GM23248 (cell line): Measurements from ENCODE around the gene NPIPB13. TPM values are rescaled to one million over a fixed set of nuclear protein-coding genes. Genes with fewer than 3 reads are reported as not detected.
"Not testable (repeated sequence)": the region's sequence is repeated elsewhere in the genome, so short reads cannot be mapped to it uniquely, and the experiment has no call there.

Source experiments
- DNase-seq: peaks from one replicate; pipeline ENCODE4 v3.0.0-alpha.2; 2015
- H2AFZ ChIP-seq: fragments of 200-600 bp; sonication (generic); 2 replicates; pipeline ENCODE4 v1.6.1; 2016; ENCODE audit warnings: antibody characterized with exemption
- H3F3A ChIP-seq: fragments of 200-600 bp; sonication (generic); 2 replicates; pipeline ENCODE4 v1.6.1; 2016; ENCODE audit warnings: mild to moderate bottlenecking, antibody characterized with exemption, mixed run types; ENCODE audit not compliant: insufficient read depth
- H3K27ac ChIP-seq: fragments of 200-600 bp; sonication (generic); 2 replicates; pipeline ENCODE4 v1.5.1; 2016; ENCODE audit warnings: mild to moderate bottlenecking
- H3K27me3 ChIP-seq: fragments of 200-600 bp; sonication (generic); replicated peaks from 2 replicates; pipeline ENCODE4 v1.6.1; 2016; ENCODE audit warnings: mild to moderate bottlenecking; ENCODE audit not compliant: insufficient read depth
- H3K36me3 ChIP-seq: fragments of 200-600 bp; sonication (generic); 2 replicates; pipeline ENCODE4 v1.6.1; 2016; ENCODE audit warnings: low read depth, mild to moderate bottlenecking
- H3K4me1 ChIP-seq: fragments of 200-600 bp; sonication (generic); 2 replicates; pipeline ENCODE4 v1.6.1; 2016; ENCODE audit warnings: mild to moderate bottlenecking; ENCODE audit not compliant: insufficient read depth
- H3K4me2 ChIP-seq: fragments of 200-600 bp; sonication (generic); one replicate; pipeline ENCODE4 v1.6.1; 2016; ENCODE audit warnings: mild to moderate bottlenecking; ENCODE audit not compliant: unreplicated experiment
- H3K4me3 ChIP-seq: fragments of 200-600 bp; sonication (generic); 2 replicates; pipeline ENCODE4 v1.5.1; 2016; ENCODE audit warnings: mild to moderate bottlenecking
- H3K79me2 ChIP-seq: fragments of 200-600 bp; sonication (generic); 2 replicates; pipeline ENCODE4 v1.6.1; 2016; ENCODE audit warnings: mild to moderate bottlenecking; ENCODE audit not compliant: insufficient read depth
- H3K9ac ChIP-seq: fragments of 200-600 bp; sonication (generic); 2 replicates; pipeline ENCODE4 v1.6.1; 2016; ENCODE audit warnings: mild to moderate bottlenecking
- H3K9me2 ChIP-seq: fragments of 200-600 bp; sonication (generic); 2 replicates; pipeline ENCODE4 v1.6.1; 2016; ENCODE audit warnings: mixed run types, mild to moderate bottlenecking, moderate library complexity; ENCODE audit not compliant: insufficient read depth
- H3K9me3 ChIP-seq: fragments of 200-600 bp; sonication (generic); one replicate; pipeline ENCODE4 v1.6.1; 2017; ENCODE audit warnings: low read depth
- H4K20me1 ChIP-seq: fragments of 200-600 bp; sonication (generic); 2 replicates; pipeline ENCODE4 v1.6.0; 2016; ENCODE audit not compliant: insufficient read depth
- WGBS, 2 experiments: methylation state at CpG; one replicate each; pipeline ENCODE4 v1.1.6; 2015 to 2017; ENCODE audit warnings: low lambda C conversion rate in 2 of 2, low coverage in 1 of 2; ENCODE audit errors: missing lambda C conversion rate in 2 of 2; 5-methylcytosine and 5-hydroxymethylcytosine counted together
- in situ Hi-C: fragments of 300-500 bp; cut with MboI; formaldehyde crosslinking; loops from 2 replicates; pipeline ENCODE4 v1.15.0; 2020
- polyA plus RNA-seq: library from polyadenylated mRNA; unstranded; fragments of >200 nt; fragmentation: Nextera tagmentation; extraction: Ambion mirVana; gene quantifications from 2 replicates; pipeline ENCODE4 v1.2.1, GENCODE V29; 2016
- total RNA-seq: library from RNA; depleted of rRNA; stranded (reverse); fragments of >200 nt; shearing (Covaris generic); gene quantifications from 2 replicates; pipeline ENCODE4 v1.2.3, GENCODE V29; 2014; rRNA removed

Gene NPIPB13
- 2.5 and 4.0 TPM in 2 replicates for total RNA-seq
- 2.1 and 2.7 TPM in 2 replicates for polyA plus RNA-seq

DNA sequence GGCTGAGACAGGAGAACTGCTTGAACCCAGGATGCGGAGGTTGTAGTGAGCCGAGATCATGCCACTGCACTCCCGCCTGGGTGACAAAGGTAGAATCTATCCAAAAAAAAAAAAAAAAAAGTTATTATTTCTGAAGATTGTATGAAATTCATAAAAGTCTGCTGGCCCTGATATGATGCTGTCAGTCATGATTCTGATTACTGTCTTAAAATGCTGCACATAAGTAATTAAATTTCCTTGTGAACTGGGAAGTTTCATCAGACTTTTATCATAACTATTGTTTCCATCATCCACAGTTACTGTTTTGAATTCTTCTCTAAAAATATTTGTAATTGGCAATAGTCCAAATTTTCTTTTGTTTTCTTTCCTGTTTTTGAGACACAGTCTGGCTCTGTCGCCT, at the start of gene NPIPB13:
Gene NPIPB13 (minus strand): TSS at position 101 of the 400 bp plus-strand sequence. CDS start 2,906 bp downstream, outside the sequence.
- in situ Hi-C loops = not testable (repeated sequence)

GRCh38 chr16:30282357-30282756, 34.1 kb upstream of the NPIPB13 start:
- H3F3A ChIP-seq, H3K9me2 ChIP-seq, H3K9ac ChIP-seq, DNase-seq, H2AFZ ChIP-seq, H3K4me3 ChIP-seq, in situ Hi-C loops, H3K79me2 ChIP-seq, H3K27me3 ChIP-seq, H3K9me3 ChIP-seq, H3K4me1 ChIP-seq, H3K27ac ChIP-seq, H3K36me3 ChIP-seq, H3K4me2 ChIP-seq, H4K20me1 ChIP-seq: not testable (repeated sequence)
- 97 to 99% methylated on average over 9 of the region's 10 CpGs for WGBS, 2 experiments

More for the DNA sequence above, at the start of gene NPIPB13:
- not testable (repeated sequence) for H3K9me2 ChIP-seq, H3F3A ChIP-seq, H2AFZ ChIP-seq, H3K4me3 ChIP-seq, H3K79me2 ChIP-seq, H3K4me2 ChIP-seq, DNase-seq, H3K27ac ChIP-seq, H3K36me3 ChIP-seq, H3K27me3 ChIP-seq, H4K20me1 ChIP-seq, H3K4me1 ChIP-seq, H3K9ac ChIP-seq, H3K9me3 ChIP-seq
- no CpG with 5 or more reads among the region's 4 CpGs for WGBS, 2 experiments

DNA sequence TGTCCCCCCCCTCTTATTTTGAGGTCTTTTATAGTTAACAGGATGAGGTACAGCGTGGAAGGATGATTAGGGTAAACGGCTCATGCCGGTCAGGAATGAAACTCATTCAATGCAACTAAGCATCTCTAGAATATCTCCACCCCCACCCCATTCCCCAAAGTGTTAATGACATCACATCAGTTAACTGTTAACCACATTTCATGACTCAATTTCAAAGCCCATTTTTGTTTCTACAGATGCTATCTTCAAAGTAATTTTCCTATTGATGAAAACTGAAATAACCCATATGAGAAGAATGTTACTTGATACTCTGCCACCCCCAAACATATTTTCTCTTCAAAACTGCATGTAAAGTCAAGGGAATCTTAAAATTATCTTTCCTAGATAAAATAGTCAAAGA, 30.2 kb upstream of the NPIPB13 start:
- H3K36me3 ChIP-seq, H3K9ac ChIP-seq, H3K4me1 ChIP-seq, H2AFZ ChIP-seq, H3K9me2 ChIP-seq, H3K4me3 ChIP-seq, in situ Hi-C loops, H3K4me2 ChIP-seq, H3K79me2 ChIP-seq, DNase-seq, H3K9me3 ChIP-seq, H4K20me1 ChIP-seq, H3K27ac ChIP-seq, H3K27me3 ChIP-seq: not testable (repeated sequence)
- H3F3A ChIP-seq = peaks cover 10% of the 10 kb centered on the region
- 46% methylated on average over 2 of the region's 3 CpGs; no CpG with 5 or more reads in 1 of the 2 experiments for WGBS, 2 experiments

GRCh38 chr16:30217082-30217481, 31.2 kb downstream of the NPIPB13 start:
- H2AFZ ChIP-seq, H3K4me2 ChIP-seq, H3K4me1 ChIP-seq, H3K36me3 ChIP-seq, H3K4me3 ChIP-seq, H3F3A ChIP-seq, H3K9ac ChIP-seq, H3K9me3 ChIP-seq, H3K27ac ChIP-seq, in situ Hi-C loops, DNase-seq, H4K20me1 ChIP-seq, H3K9me2 ChIP-seq, H3K27me3 ChIP-seq, H3K79me2 ChIP-seq: not testable (repeated sequence)
- 73 to 87% methylated on average over 5 of the region's 5 CpGs for whole genome bisulfite sequencing, 2 experiments

GRCh38 chr16:30211414-30211813, 36.9 kb downstream of the NPIPB13 start:
- DNase-seq, H3K27ac ChIP-seq, H3K9ac ChIP-seq, H3K9me3 ChIP-seq, H3K4me2 ChIP-seq, H3F3A ChIP-seq, H4K20me1 ChIP-seq, H2AFZ ChIP-seq, H3K36me3 ChIP-seq, H3K9me2 ChIP-seq, H3K79me2 ChIP-seq, H3K4me3 ChIP-seq, in situ Hi-C loops, H3K4me1 ChIP-seq, H3K27me3 ChIP-seq: not testable (repeated sequence)
- no CpG with 5 or more reads among the region's 4 CpGs for WGBS, 2 experiments

DNA sequence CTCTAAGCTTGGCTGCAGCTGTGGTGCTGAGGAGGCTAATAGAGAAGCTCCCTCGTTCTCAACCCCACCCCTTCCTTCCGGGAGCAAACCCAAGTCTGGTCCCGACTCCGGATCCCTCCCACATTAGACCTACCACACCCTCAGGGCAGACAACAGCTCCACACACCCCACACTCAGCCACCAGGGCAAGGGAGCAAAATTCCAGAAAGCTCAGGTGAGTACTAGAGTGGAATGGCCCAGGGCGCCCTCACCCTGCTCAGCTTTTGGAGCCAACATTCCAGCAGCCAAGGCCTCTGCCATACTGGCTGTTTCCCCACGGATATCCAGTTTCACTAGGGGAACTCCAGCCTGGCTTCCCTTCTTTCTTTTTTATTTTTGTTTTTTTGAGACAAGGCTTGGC, 39.2 kb downstream of the NPIPB13 start:
- H2AFZ ChIP-seq, H3K9ac ChIP-seq, H3K79me2 ChIP-seq, H3K4me1 ChIP-seq, H3K9me3 ChIP-seq, H3K36me3 ChIP-seq, in situ Hi-C loops, H3K4me3 ChIP-seq, H3K27me3 ChIP-seq, H3F3A ChIP-seq, DNase-seq, H3K9me2 ChIP-seq, H3K4me2 ChIP-seq, H4K20me1 ChIP-seq, H3K27ac ChIP-seq: not testable (repeated sequence)
- 0% methylated on average over 1 to 4 of the region's 6 CpGs for WGBS, 2 experiments

GRCh38 chr16:30207063-30207704, 41.1 kb downstream of the NPIPB13 start:
- H3K79me2 ChIP-seq, H3K9ac ChIP-seq, H3F3A ChIP-seq, H3K27me3 ChIP-seq, H3K9me2 ChIP-seq, in situ Hi-C loops, H3K4me1 ChIP-seq, DNase-seq, H3K4me3 ChIP-seq, H3K9me3 ChIP-seq, H3K36me3 ChIP-seq, H3K4me2 ChIP-seq, H4K20me1 ChIP-seq, H2AFZ ChIP-seq, H3K27ac ChIP-seq: not testable (repeated sequence)
- WGBS, 2 experiments = 0 to 1% methylated on average over 2 to 3 of the region's 9 CpGs

DNA sequence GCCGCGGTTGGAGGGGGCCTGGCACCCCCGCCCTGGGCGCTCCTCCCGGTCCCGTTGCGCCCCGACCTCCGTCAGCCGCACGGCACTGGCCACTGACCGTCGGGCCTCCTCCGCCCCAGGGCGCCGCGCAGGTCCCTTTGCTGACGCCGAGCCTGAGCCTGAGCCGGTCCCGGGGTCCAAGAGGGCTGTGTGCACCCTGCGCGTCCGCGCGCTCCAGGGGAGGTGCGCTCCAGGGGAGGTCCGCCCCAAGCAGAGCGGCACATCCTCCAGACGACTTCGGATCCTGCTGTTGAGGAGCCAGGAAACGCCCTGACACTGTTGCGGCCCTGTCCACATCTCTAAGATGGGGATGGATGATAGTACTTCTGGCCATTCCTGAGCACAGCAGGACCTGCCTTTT, 42.0 kb downstream of the NPIPB13 start:
- H3F3A ChIP-seq, H2AFZ ChIP-seq, H4K20me1 ChIP-seq, H3K27me3 ChIP-seq, DNase-seq, in situ Hi-C loops, H3K4me1 ChIP-seq, H3K9me3 ChIP-seq, H3K9me2 ChIP-seq, H3K36me3 ChIP-seq, H3K79me2 ChIP-seq, H3K9ac ChIP-seq, H3K27ac ChIP-seq: not testable (repeated sequence)
- Histone ChIP-seq H3K4me3 (peak overlapping the region; percentile 50; the same call in 1 of the 2 replicates), H3K4me2 (peak overlapping the region; percentile 43)
- WGBS, 2 experiments = no CpG with 5 or more reads among the region's 33 CpGs
